CD4-positive, alpha-beta T cell treated with Interleukin-15 for 4 hours (primary cell): ENCODE data around the gene BRIX1.

ENCODE experiments used
- DNase-seq: peaks from one replicate; pipeline ENCODE4 v3.0.0-alpha.2; 2020; ENCODE audit warnings: low spot score

BRIX1 gene, protein sequence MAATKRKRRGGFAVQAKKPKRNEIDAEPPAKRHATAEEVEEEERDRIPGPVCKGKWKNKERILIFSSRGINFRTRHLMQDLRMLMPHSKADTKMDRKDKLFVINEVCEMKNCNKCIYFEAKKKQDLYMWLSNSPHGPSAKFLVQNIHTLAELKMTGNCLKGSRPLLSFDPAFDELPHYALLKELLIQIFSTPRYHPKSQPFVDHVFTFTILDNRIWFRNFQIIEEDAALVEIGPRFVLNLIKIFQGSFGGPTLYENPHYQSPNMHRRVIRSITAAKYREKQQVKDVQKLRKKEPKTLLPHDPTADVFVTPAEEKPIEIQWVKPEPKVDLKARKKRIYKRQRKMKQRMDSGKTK

DNA sequence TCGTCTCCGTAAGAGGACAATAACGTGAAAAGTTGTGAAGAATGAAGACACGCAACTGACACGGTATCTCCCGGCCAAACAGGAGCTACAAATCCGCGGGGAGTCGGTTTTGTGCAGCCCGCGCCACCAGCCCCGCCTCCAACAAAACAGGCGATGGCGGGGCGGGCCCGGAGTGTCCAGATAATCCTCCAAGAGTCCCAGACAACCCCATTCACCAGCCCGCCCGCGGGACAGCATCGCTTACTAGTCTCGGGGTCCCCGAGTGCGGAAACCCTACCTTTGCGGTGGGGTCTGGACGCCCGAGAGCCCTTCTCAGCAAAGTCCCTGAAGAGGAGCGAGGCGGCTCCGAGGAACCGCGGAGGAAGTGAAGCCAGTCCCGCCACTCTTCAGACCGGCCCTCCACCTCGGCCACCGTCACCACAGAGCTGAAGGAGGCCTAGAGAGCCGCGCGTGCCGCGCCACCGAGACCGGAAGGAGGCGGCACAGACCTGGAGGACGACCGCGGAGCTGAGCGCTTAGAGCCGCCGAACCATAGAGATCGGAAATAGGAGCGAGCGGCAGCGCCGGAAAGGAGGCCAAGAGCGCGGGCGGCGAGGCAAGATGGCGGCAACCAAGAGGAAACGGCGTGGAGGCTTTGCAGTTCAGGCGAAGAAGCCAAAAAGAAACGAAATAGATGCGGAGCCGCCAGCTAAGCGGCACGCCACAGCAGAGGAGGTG lies at the start of gene BRIX1, which contains the start of gene RAD1:
BRIX1 (plus strand) TSS at position 573 of the 717 bp plus-strand sequence; CDS start at position 601, 28 bp downstream.
RAD1 (minus strand) TSS at position 366 of the 717 bp plus-strand sequence. CDS start 612 bp downstream, outside the sequence.
- peak; percentile 94 for DNase-seq

DNA sequence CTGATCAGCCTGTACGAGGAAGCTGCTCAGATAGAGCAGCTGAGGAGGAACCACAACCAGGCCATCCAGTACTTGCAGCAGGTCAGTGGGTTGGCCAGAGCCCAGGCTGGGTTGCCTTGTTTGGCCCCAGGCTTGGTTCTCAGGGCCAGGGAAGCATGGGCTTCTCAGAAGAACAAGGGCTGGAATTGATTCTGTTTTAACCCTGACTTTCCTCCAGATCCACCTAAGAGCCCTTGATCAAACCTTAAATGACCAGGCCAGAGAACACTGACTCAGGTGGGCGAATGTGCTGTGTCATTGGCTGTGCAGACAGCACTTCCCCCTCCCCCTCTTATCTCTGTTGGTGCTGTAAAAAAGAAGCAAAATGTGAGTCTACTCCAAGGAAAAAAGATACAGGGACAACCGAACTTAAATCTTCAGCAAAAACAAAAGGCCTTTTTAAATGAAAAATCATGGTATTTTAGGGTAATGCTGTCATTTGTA lies 48.5 kb upstream of the BRIX1 start:
- DNase-seq: no peak

DNA sequence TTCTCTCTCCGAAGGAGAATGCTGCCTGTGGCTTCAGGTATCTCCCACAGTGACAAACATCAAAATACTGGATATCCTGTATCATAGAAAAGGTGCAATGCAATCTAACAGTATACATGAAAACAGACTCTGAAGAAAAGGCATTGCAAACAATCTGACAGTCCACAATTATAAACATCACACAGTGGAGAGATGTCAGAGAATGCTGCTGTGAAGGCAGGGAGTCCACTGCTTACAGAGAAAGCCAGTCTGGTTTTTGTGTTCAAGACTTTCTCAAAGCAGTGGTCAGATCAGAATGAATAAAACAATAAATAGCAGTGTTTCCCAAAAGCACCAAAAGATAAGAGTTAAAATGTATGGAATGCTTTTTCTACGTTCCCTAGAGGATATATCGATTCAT lies 47.9 kb upstream of the BRIX1 start:
- no peak for DNase-seq

DNA sequence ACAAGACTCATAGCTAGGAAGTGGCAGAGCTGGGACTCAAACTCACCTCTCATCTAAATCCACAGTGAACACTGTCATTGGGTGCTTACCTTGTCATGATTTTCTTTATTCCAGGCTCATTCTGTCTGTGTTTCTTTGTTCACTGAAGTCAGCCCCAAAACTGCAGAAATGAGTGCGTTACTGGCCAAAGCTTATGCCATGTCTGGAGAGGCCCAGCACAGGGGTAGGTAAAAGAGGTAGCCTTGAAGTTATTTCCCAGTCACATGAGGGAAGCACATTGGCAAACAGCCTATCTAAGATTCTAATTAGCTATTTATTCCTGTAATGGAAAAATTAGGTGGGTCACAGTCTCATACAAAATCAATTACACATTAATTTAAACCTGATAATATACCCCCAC lies 46.7 kb upstream of the BRIX1 start:
- DNase-seq: no peak

DNA sequence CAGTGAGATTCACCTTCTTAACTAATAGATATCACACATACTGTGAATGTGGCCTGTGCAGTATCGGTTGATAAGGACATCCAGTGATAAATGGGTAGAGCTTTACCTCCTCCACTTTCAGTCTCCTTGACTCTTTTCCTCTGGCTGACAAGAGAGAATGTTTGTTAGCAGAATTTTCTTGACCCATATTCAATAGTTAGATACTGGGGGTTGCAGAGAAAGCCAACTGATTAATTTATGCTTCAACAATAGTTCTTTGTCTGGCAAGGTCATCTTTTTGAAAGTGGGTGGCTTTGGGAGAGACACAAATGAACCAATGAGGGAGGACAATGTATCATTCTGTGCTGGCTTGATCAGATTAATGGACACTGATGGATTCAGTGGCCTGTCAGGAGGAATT lies 46.3 kb upstream of the BRIX1 start:
- no peak for DNase-seq

DNA sequence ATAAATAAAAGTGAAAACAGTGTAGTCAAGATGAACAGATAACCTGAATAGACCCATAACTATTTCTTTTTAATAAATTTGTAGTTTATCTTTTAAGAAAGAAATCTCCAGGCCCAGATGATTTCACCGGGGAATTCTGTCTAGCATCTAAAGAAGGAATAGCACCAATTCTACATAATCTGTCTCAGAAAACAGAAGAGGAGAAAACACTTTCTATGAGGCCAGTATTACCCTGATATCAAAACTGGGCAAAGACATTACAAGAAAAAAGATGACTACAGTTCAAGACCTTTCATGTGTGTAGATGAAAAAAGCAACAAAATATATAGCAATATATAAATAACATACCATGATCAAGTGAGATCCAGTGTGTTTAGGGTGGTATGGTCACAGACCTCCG lies 45.1 kb upstream of the BRIX1 start:
- no peak for DNase-seq

DNA sequence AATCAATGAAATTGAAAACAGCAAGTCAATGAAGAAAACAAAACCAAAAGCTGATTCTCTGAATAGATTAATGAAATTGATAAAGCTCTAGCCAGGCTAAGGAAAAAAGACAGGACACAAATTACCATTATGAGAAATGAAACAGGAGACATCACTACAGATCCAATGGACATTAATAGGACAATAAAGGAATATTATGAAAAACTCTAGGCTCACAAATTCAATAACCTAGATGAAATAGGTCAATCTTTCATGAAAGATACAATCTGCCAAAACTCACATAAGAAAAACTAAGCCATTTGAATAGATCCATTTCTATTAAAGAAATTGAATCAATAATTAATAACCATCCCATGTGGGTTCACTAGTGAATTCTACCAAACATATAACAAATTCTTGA lies 39.2 kb upstream of the BRIX1 start:
- DNase-seq: no peak

DNA sequence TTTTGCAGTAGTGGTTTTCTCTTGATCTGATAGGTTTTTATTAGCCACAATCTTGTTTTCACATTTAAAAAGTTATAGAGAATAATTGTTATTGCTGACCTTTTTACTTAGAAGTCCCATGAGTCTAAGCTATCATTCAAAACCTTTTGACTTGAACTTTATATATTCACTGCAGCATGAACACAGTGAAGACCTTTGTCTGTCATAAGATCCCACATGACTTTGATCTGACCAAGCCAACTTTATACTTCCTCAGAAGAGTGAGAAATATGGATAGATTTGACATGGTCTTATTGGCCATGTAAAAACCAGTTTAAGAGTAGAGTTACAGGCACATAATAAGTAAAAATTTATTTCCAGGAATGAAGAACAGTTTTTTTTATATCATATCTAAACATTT lies 34.3 kb upstream of the BRIX1 start:
- no peak for DNase-seq

DNA sequence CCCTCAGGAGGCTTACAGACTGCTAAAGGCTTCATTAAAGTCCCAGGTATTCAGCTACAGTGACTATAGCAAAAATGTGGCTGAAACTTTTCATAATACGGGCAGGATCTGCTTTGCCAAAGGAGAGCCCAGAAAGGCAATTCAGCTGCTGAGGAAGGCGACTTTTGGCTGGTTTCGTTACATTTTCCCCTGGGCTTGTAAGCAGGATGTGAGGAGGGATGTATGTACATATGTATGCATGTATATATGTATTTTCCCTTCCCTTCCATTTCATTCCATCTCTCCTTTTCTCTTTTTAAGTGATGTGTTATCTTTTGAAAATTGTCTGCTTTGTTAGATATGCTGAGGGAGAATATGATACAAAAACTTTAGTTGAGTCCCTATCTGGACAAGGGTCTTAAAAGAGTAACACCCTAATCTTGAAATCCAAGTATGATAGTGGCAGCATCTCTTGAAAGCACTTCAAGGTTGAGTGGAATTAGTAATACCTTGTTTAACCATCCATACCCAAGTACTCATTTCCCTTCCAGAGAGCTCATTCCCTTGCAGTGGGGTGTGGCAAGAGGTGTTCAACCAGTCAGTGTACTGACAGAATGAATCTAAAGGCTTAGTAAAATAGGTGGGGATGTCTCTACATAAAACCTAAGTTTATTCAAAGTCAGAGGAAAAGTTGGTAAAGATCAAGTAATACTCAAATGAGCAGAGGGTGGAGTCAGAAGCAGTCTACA lies 29.0 kb upstream of the BRIX1 start:
- DNase-seq: no peak

DNA sequence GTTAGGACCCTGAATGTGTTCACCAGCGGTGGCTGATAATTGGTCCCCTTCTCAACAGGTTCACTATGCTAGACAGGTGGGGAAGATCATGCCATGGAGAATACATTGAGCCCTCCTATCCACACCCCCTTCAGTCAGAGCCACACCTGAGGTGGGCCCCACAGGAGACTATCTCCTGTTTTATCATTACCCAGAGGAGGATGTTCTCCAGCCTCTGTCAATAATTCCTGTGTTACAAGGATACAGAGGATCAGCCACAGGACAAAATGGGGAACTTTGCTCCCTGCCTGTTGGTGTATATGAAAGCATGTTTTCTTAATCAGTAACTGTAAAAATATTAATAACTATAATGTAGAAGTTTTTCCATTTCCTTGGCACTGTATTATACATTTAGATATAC lies 26.1 kb upstream of the BRIX1 start:
- DNase-seq: no peak

DNA sequence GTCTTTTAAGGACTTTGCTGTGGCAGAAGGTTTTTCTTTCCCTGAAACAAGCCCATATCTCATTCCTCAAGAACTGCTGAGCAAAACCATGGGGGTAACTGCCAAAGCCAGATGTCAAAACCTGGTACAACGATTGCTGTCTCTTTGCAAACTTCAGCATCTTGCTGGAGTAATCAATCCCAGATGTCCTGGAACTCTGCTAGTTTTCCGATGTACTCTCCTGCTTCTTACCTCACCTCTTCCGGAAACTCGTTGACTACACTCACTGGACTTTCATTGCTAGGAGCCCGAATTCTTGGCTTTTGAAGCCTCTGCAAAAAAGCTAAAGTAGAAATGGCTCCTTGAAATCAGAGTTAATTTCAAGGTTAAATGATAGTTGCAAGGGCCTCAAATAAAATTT lies 23.5 kb upstream of the BRIX1 start:
- DNase-seq: no peak

DNA sequence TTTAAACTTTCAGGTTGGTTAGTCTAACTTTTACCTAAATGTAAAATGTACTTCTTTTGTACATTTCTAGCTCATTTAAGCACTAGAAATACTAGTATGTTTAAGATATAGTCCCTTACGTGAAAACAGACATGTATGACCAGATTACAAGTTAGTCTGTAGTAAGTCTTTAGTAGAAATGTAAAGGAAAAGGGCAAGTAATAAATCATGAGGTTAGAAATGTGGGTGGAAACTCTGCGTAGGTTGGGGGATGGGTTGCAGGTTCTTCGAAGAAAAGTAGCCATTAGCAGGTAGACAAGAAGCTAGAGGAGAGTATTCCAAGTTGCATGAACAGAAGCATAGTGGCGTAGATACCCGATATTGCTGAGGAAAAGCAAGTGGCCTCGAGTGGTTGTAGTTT lies 23.1 kb upstream of the BRIX1 start:
- DNase-seq: no peak

DNA sequence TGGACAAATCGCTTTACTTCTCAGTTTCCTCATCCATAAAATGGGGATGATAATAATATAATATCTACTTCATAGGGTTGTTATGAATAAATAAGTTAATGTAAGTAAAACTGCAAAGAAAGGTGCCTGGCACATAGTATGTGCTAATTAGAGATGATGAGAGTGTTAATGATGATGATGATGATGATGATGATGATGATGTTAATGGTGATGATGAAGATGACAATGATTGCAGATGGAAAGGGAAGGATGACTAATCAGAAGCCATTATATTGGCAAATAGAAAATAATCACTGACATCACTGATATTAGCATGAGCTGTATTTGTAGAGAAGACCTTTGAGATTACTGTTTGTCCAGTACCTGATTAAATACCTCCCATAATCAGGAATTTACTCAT lies 20.8 kb upstream of the BRIX1 start:
- no peak for DNase-seq

DNA sequence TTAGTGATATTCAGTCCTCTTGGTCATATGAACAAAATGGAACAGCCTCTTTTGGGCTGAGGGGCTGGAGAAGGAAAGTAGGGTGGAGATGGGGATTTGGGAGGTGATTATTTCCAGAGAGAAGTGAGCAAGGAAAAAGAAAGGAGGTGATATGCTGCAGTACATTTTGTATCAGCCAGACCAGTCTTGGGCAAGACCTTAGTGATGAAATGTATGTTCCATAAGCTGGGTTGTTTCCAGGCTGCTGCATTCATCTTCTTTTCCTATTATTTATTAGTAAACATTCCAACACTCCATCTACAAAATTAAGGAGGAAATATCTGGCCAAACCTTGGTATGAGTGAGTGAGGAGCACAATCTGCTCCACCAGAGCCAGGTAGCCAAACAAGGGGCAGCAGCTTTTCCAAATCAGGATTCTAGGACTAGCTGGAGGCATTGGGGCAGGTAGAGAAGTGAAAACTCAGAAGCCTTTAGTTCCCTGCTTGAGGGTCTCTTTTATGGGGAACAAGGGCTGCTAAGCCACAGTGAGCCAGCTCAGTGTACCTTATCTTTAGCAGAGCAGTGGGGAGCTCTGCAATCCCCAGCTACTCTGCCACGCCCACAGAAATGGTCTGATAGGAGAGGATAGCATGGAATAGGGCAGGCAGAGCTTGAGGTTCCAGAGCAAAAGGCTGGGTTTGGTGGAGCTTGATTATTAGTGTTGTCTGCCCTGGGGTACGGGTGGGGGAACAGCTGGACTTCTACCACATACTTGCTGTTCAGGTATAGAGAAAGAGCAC lies 19.7 kb upstream of the BRIX1 start:
- DNase-seq: no peak

DNA sequence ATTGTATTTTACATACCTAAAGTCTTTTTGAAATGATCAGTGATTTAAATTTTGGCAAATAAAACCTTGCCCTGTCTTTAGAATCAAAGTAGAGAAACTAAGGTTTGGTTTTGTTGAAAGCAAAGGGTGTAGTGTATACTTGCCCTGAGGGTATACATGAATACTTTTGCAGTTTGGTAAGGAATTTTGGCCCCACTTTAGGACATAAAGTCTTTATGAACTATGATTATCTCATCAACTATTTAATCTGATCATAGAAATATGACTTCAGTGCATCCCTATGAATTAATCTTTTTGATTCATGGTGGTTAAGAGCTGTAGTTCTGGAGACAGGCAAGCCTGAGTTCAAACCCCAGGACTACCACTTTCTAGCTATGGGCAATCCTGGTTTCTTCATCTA lies 17.9 kb upstream of the BRIX1 start:
- no peak for DNase-seq

DNA sequence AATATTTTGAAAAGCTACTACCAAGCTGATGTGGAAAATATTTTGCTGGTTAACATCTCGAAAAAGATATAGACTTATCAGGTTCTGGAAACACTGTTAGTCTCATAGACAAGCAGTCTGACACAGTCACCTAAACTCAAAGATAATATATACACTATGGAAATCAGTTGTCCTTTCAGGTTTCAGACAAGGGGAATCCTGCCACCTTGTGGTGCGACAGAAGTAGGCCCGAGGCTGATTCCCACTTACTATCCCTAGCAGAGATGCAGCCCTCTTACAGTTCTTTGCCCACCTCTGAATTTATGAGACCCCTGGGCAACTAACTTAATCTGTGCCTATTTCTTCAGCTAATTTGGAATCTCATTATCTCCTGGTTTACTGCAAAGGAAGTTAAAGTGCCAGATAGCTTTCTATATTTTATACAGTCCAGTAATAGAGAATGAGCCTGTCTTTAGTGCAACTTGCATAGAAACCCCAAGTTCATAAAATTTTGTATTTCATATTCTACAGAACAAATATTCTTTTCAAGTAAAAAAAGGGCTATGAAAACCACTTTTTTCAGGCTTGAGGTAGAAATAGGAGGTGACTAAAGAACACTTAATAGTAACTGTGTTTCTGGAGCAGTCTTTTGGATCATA lies 17.1 kb upstream of the BRIX1 start:
- peak; percentile 56 for DNase-seq

DNA sequence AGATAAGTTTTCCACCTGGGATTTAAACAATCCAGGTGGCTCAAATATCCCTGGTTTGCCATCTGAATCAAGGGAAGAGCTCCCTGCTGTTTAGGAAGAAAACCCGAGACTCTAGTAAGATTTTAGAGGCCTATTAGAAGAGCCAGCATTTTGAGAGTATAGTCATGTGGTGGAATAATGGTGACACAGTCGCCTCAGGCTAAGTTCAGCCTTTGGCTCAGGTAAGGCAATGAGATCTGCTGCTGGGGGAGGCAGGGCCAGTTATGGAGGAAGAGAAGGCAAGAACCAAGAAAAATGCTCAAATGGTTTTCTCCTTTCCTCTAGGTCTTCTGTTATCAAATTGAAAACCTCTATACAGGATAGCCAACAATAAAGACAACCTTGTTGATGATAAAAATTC lies 16.4 kb upstream of the BRIX1 start:
- DNase-seq: no peak

DNA sequence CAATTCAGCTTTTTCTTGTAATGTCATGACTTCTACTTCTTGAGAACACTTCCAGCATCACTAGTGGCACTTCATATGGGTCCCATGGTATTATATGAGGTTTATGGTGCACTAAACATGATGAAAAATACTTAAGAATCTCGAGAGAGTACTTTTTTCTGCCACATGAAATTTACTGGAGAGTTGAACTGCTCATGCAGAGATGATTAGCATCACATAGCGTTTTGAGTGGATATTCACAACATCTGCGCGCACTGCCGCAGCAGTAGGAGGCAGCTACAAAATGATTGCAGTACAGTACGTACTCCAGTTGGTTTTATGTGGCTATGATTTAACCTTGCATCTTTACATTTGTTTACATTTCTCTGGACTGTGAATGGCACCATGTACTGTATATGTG lies 14.9 kb upstream of the BRIX1 start:
- DNase-seq: no peak

DNA sequence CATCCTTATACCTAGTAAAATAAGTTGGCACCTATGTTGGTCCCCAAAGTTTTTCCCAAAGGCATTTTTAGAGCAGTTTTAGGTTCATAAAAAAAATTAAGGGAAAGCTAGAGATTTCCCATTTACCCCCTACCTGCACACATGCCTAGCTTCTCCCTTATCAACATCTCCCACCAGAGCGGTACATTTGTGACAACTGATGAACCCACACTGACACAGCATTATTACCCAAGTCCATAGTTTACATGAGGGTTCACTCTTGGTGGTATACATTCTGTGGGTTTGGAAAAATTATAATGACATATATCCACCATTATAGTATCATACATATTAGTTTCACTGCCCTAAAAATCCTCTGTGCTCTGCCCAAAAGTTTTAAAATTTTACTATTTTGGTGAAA lies 12.3 kb upstream of the BRIX1 start:
- DNase-seq: no peak

DNA sequence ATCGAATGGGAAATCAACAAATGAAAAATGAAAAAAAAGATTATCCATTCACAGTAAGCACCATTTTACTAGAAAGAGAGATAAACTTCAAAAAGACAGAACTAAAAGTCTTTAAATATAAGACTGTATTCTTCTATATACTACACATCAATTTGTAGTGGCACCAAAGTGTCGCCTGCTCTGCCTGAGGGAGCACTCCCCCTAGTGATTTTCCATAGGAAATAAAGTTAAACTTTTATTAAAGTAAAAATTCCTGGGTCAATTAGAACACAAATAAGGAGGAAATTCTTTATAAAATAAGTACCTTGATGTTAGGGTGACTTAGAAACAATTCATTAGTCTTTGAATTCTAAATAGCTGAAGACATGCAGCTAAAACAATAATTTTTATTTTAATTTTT lies 9.9 kb upstream of the BRIX1 start:
- DNase-seq: no peak

DNA sequence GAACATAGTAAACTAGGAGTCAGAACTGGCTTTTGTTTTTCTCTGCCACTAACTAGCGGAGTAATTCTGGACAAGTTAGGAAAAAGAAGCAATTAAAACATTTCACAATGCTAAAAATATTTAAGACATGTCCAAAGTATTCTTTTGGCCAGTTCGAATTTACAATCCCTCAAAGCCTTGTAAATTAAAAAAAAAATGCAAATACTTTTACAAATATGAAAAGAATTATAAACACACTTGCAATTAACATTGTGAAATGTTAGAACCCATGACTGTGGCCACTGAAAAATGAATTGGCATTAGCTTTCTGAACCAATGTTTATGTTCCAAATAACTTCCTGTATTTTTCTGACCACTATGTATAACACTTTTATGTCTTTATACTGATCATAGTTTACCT lies 2.4 kb upstream of the BRIX1 start:
- no peak for DNase-seq
